Stomach (tissue), 4 donors: ENCODE results near the gene FARS2.

Experiments used
- CTCF ChIP-seq, 7 experiments: fragments of 450-650 bp in 4 of 7; fragments of 200-600 bp in 3 of 7; sonication (generic) in 3 of 7; IDR thresholded peaks; one replicate each; pipeline ENCODE4 v1.5.1; 2016 to 2019; ENCODE audit warnings: antibody characterized with exemption in 7 of 7, control low read depth in 2 of 7, mild to moderate bottlenecking in 1 of 7
- POLR2A ChIP-seq, 4 donors: fragments of 450-650 bp; IDR thresholded peaks; one replicate each; pipeline ENCODE4 v1.6.1; 2016; ENCODE audit warnings: antibody characterized with exemption in 4 of 4, control low read depth in 2 of 4, mild to moderate bottlenecking in 1 of 4, moderate library complexity in 1 of 4

DNA sequence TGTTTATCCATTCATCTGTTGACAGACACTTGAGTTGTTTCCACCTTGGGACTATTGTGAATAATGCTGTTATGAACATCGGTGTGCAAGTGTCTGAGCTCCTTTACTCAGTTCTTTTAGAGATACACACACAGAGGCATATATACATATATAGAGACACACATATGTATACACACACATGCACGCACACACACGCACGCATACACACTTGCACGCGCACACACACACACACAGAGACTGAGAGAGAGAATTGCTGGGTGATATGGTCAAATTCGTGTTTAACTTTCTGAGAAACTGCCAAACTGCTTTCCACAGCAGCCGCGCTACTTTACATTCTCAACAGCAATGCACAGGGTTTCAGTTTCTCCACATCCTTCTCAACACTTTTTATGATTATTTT, 273.3 kb downstream of the FARS2 start:
- TF ChIP-seq CTCF (IDR thresholded peaks at IDR 0.05) (no peak), POLR2A (IDR thresholded peaks at IDR 0.05) (no peak)
